NCI-H69 (cell line): Measurements from ENCODE around the gene LTBP2.

Source experiments
- DNase-seq: peaks from one replicate; lab custom pipeline; 2025; lab: John Stamatoyannopoulos, UW

Gene LTBP2

GRCh38 chr14:74638066-74638465, 26.0 kb upstream of the LTBP2 start:
- peak; percentile 69 for DNase-seq

- DNase-seq: peak; percentile 56
Observed at GRCh38 chr14:74637178-74637550, 25.1 kb upstream of the LTBP2 start.

- DNase-seq: no peak
Observed at GRCh38 chr14:74636424-74637177, 24.6 kb upstream of the LTBP2 start.

- peak; percentile 18 for DNase-seq
Observed at GRCh38 chr14:74635847-74636246, 23.8 kb upstream of the LTBP2 start.

DNA sequence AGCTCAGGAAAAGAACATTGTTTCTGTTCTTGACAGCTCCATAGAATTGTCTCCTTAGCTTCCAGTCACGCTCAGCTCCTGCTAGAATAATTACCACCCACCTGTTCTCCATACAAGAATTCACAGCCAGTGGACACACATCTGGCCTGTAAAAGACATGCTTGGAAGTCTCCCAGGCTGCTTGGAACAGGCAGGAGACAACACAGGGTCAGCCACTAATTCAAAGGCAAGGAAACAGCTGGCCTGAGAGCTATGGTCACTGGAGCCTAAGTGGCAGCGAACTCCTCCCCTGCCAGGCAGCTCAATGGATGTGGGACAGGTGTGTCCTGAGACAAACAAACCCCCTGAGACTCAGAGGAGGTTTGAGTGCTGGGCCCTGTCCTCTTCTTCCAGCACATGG, 22.9 kb upstream of the LTBP2 start:
- peak; percentile 89 for DNase-seq

DNA sequence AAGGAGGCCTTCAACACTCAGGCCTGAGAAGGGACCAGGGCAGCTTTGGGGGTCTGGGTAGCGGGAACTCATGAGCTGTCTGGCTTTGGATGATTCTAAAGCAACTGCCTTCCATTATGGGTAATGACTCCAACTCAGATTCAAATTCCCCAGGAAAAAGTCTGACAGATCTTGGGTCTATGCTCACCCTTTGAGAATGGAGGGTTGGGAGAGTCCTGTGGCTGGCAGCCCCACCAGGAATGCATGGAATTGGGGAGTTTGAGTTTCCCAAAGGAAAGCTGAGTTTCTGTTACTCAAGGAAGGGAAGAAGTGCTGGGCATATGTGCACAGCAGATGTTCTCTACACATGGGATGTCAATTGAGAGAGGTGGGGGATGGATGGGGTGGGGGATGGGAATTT, 22.4 kb upstream of the LTBP2 start:
- DNase-seq: no peak

GRCh38 chr14:74630881-74631690, 19.0 kb upstream of the LTBP2 start:
- no peak for DNase-seq

GRCh38 chr14:74628418-74628817, 16.4 kb upstream of the LTBP2 start:
- no peak for DNase-seq

DNA sequence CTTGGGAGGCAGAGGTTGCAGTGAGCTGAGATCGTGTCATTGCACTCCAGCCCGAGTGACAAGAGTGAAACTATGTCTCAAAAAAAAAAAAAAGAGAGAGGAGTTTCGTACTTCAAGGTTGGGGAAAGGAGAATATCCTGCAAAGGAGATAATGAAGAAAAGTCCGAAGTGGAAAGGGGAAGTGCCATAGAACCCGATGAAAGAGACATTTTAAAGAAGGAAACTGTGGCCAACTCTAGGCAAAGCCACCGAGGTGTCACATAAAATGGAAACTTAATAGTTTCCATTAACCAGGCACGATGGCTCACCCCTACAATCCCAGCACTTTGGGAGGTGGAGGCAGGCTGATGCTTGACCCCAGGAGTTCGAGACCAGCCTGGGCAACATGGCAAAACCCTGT, 15.0 kb upstream of the LTBP2 start:
- no peak for DNase-seq

DNA sequence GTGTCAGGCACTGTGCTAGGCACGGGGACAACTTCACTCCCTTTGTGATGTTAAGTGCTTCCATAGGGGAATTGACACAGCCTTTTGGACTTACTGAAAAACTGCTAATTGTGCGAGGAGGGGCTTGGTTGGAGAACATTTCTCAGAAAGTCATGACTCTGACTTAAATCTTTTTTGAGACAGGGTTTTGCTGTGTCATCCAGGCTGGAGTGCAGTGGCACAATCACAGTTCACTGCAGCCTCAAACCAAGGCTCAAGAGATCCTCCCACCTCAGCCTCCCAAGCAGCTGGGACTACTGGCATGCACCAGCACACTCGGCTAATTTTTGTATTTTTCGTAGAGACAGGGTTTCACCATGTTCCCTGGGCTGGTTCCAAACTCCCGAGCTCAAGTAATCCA, 10.2 kb upstream of the LTBP2 start:
- DNase-seq: no peak

DNA sequence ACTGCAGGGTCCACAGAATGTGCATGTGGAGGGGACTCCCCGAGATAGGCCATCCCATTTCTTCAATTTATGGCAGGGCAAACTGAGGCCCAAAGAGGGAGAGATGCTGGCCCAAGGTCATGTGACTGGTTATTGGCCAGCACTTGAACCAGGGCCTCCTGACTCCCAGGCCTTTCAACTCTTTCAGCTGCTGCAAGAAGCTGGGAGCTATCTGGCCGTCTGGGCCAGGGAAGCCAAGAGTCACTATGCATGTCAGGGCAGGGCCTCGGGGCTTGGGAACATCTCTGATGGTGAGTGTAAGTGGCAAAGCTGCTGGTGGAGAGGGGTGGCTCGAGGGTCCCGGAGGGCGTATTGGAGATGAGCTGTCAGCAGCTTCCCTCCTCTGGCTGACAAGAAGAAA, 9.5 kb upstream of the LTBP2 start:
- no peak for DNase-seq

GRCh38 chr14:74620923-74621322, 8.9 kb upstream of the LTBP2 start:
- DNase-seq: no peak

DNA sequence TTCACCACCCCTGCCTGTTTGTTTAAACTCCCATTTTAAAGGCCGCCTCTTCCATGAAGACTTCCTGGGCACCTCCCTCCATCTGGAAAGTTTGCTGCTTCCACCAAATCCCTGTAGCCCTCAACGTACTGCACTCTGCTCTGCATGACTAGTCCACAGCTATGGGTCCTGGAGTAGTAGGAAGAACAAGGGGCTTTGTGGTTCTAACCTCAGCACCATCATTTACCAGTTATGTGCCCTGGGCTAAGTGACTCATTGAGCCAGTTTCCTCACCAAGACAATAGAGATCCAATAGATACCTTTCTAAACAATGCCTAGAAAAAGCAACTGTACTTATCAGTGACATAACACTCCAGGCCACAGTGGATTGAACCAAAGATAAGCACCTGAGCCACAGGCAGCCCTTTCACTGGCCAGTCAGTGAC, 8.5 kb upstream of the LTBP2 start:
- DNase-seq: no peak

DNA sequence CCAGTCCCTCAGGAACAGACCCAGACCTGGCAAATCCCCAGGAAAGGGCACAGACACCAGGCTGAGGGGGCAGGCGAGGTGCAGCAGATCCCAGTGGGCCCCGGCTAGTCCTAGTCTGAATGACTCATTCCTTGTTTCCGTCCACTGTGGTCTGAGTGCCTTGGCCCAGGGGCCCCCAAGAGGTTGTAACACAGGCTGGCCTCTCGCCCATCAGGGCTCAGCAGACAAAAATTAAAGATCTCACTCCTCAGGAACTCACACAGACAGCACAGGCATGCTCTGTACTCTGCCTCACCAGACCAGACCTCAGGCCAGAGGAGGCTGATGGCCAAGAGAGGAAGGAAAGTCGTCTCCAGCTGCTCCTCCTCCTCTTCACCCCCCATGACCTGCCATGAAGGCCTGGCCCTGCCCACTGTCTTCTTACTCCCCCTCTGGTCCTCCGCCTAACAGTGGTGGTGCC, 7.7 kb upstream of the LTBP2 start:
- no peak for DNase-seq

- DNase-seq: peak; percentile 83
Observed at GRCh38 chr14:74618078-74618952, 6.3 kb upstream of the LTBP2 start.

DNA sequence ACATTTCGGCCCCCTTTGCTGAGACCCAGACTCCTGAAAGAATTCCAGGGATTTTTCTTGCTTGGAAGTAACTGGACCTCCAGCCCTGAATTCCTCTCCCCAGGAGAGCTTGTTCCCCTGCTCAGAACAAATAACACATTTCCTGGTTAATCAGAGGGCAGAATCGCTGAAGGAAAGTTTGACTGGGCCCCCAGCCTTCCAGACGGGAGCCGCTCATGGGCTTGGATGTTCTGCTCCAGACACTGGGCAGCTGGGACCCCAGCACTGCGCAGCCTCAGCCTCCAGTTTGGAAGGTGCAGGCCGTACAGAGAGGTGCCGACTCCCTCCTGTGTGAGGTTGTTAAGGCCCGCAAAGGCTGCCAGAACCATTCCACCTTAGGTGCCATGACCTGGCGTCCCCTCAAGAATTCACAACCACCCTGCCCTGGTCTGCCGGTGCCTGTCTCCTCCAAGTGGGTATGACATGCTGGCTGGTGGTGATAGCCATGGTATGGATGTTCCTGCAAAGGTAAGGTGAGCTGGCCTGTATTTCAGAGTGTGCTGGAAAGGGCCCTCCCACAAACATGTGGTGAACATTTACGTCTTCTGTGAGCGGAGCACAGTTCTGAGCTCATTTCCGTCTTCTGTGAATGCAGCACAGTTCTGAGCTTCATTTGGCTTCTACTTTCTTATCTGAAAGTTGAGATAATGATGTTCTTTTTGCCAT, 5.1 kb upstream of the LTBP2 start:
- DNase-seq: no peak

- peak; percentile 18 for DNase-seq
Observed at GRCh38 chr14:74616507-74616906, 4.5 kb upstream of the LTBP2 start.

- DNase-seq: no peak
Observed at GRCh38 chr14:74615735-74616134, 3.7 kb upstream of the LTBP2 start.

- peak; percentile 60 for DNase-seq
Observed at GRCh38 chr14:74614508-74615495, 2.8 kb upstream of the LTBP2 start.

DNA sequence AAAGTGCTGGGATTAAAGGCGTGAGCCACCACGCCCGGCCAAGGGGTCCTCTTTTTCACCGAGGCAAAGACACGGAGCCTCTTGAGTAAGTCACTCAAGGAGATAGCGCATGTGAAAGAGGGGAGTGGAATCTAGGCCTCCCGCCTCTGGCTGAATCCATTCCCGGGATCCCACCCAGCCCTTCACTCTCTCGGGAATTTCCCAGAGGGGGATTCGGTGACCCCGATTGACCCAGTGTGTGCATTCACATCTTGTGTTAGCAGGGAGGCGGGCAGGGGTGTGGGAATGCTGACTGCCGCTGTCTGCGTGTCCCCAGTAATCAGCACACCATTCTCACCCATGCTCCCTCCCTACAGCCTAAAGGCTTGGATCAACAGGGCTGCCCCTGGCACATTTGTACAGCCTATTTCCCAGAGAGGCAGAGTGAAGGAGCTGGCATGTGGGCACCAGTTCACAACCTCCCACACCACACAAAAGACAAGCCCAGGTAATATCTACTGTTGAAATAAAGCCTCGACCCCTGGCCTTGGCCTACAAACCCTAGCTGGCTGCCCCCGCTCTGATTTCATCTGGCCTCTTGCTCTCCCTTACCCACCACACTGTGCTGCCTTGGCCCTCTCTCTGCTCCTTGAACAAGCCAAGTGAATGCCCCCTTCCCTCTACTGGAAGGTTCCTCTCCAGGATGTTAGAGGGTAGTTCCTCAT, 1.3 kb upstream of the LTBP2 start:
- DNase-seq: peak; percentile 21
